ENCODE measurements around the gene ITCH. TPM values are rescaled to one million over a fixed set of nuclear protein-coding genes. Genes with fewer than 3 reads are reported as not detected.

The ITCH gene
- total and polyA plus RNA-seq, 2 donors (not counting 3 experiments of a cell fraction or from before 2014, with no cell fraction given): 6.4 to 57.4 TPM

DNA sequence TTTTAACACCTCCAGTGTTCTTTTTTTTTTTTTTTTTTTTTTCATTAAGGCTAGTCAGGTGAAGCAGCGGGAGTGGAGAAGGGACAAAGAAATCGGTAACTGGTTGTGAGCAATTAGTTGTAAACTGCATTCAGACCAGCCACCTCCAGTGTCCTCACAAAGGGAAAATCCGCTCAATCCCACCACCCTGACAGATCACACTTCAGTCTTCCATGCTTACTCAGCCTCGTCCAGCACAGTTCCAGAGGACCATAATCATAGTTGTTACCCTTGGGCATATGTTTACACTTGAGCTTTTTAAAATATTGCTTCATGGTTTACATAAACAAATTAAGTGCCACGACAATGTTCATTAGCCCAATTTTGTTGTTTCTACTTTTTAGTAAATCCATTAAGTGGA, 163.4 kb downstream of the ITCH start:
- no peak overlapping the region for H3K4me3 ChIP-seq (replicated peaks in 1 of 3; ENCODE audit: insufficient read depth in 1 of 3, low read depth in 1 of 3, low read length in 3 of 3)
- intact Hi-C loops (cut with micrococcal nuclease): loop anchor here (1.0 to 5.0 kb wide), 2 partner anchors 10 to 334 kb away; partner anchors contain the start of gene DYNLRB1

More for the DNA sequence above, 163.4 kb downstream of the ITCH start:
- no TSS peak for BruUV-seq (replicated peaks)
- peaks cover 39% of the 10 kb centered on the region for H3K79me2 ChIP-seq (ENCODE audit: control insufficient read depth, insufficient read depth, low read length)
- peak overlapping the region; percentile 78 for H3K27ac ChIP-seq (ENCODE audit: insufficient read depth, low read depth, low read length)
- no peaks in the 10 kb centered on the region for H3K27me3 ChIP-seq (ENCODE audit: control insufficient read depth in 2 of 2, insufficient read depth in 2 of 2, low read length in 2 of 2)
- H3K9me1 ChIP-seq (replicated peaks; ENCODE audit: control insufficient read depth, extremely low read depth, insufficient read depth, low read length): no peaks in the 10 kb centered on the region
- no peaks in the 10 kb centered on the region for H4K20me1 ChIP-seq (replicated peaks; ENCODE audit: control insufficient read depth, extremely low read depth, insufficient read depth, low read length)
- DNase-seq (ENCODE audit: low read depth, low spot score) (no peak), FAIRE-seq (no peak)
- TF ChIP-seq POLR2A (IDR thresholded peaks at IDR 0.05; ENCODE audit: low read depth, low read length) (no peak), GATA2 (IDR thresholded peaks at IDR 0.05; ENCODE audit: insufficient read depth, insufficient read length, low read depth, low read length) (no peak), JUN (IDR thresholded peaks at IDR 0.05; ENCODE audit: borderline replicate concordance, insufficient read depth, insufficient read length, low read depth) (no peak), MYC (IDR thresholded peaks at IDR 0.05; ENCODE audit: low read depth, low read length) (no peak), FOS (IDR thresholded peaks at IDR 0.05; ENCODE audit: borderline replicate concordance, insufficient read depth, low read length) (no peak), POLR2AphosphoS5 (IDR thresholded peaks at IDR 0.05; ENCODE audit: insufficient read depth, low read depth, low read length) (no peak), EZH2 (IDR thresholded peaks at IDR 0.05; ENCODE audit: borderline replicate concordance, low read depth, low read length, severe bottlenecking) (no peak)
- TF ChIP-seq, protein P1, sequence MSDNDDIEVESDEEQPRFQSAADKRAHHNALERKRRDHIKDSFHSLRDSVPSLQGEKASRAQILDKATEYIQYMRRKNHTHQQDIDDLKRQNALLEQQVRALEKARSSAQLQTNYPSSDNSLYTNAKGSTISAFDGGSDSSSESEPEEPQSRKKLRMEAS (IDR thresholded peaks at IDR 0.05; ENCODE audit: insufficient read depth, insufficient read length): no peak
- TF ChIP-seq, protein P2, sequence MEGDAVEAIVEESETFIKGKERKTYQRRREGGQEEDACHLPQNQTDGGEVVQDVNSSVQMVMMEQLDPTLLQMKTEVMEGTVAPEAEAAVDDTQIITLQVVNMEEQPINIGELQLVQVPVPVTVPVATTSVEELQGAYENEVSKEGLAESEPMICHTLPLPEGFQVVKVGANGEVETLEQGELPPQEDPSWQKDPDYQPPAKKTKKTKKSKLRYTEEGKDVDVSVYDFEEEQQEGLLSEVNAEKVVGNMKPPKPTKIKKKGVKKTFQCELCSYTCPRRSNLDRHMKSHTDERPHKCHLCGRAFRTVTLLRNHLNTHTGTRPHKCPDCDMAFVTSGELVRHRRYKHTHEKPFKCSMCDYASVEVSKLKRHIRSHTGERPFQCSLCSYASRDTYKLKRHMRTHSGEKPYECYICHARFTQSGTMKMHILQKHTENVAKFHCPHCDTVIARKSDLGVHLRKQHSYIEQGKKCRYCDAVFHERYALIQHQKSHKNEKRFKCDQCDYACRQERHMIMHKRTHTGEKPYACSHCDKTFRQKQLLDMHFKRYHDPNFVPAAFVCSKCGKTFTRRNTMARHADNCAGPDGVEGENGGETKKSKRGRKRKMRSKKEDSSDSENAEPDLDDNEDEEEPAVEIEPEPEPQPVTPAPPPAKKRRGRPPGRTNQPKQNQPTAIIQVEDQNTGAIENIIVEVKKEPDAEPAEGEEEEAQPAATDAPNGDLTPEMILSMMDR (IDR thresholded peaks at IDR 0.05; ENCODE audit: extremely low read depth in 1 of 2, insufficient read depth in 1 of 2, low read depth in 1 of 2, low read length in 2 of 2): no peak
- POLR2A ChIA-PET: interaction anchor here (1.2 kb wide), 1 partner anchor 10 kb away, joined by 7 read pairs; the partner anchor contains the start of gene DYNLRB1
- H3K9ac ChIP-seq (replicated peaks; ENCODE audit: extremely low read depth, insufficient read depth, low read length): peak overlapping the region; percentile 20
- H3K36me3 ChIP-seq (ENCODE audit: control insufficient read depth in 2 of 2, extremely low read depth in 1 of 2, insufficient read depth in 2 of 2, low read length in 2 of 2): peaks cover 7 to 23% of the 10 kb centered on the region in 2 experiments
- H2AFZ ChIP-seq (ENCODE audit: low read depth, low read length): no peak overlapping the region
- H3K4me1 ChIP-seq (ENCODE audit: control insufficient read depth, extremely low read depth, insufficient read depth, low read length): peaks cover 21% of the 10 kb centered on the region
- dilution Hi-C loops (cut with MboI; ENCODE audit: extremely low pct_ligation_motif_present, low sequenced_read_pairs): no loop called here
- peak overlapping the region; percentile 29 for H3K4me2 ChIP-seq (ENCODE audit: insufficient read depth, low read length)
- H3K9me3 ChIP-seq (replicated peaks; ENCODE audit: control insufficient read depth, insufficient read depth, low read length): no peaks in the 10 kb centered on the region
- CTCF ChIA-PET: interaction anchor here (1.4 to 5.8 kb wide), 3 partner anchors 10 to 214 kb away, joined by 4 to 107 read pairs (median 4); partner anchors contain the start of gene DYNLRB1

All from endothelial cell of umbilical vein (primary cell).